ENCODE results near the gene SH2D3C. TPM values are rescaled to one million over a fixed set of nuclear protein-coding genes. Genes with fewer than 3 reads are reported as not detected.

Gene SH2D3C
- total RNA-seq, 1 experiment from 2014 or later, result not detected

DNA sequence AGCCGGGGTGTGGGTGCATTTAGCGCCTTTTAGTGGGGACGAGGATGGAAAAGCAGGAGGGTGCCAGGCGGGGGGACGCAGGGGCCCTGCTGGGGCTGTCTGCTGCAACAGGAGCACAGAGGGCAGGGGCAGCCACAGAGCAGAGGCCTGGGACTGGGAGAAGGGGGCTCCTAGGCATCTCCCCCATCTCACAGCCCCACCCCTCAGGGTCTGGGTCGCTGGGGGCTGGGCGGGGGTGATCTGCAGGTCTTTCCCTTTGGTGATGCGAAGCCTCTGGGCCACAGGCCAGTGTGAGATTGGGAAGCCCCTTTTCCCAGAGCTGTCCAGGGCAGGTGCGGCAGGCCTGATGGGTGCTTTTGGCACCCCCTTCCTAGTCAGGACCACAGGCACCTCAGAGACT lies 48.2 kb downstream of the SH2D3C start:
- Histone ChIP-seq H3K36me3 (ENCODE audit: insufficient read depth, low read length) (no peaks in the 10 kb centered on the region), H3K27me3 (ENCODE audit: low read length) (no peaks in the 10 kb centered on the region), H3K9me3 (ENCODE audit: low read length) (no peaks in the 10 kb centered on the region), H3K4me1 (ENCODE audit: low read length) (peaks cover 8% of the 10 kb centered on the region), H3K9ac (ENCODE audit: low read length) (no peak overlapping the region), H3K27ac (ENCODE audit: low read length) (no peak overlapping the region), H3K79me2 (ENCODE audit: low read length) (no peaks in the 10 kb centered on the region), H2AFZ (ENCODE audit: low read length) (no peak overlapping the region), H3K4me2 (ENCODE audit: low read depth, low read length, poor library complexity, severe bottlenecking) (no peak overlapping the region), H3K4me3 (ENCODE audit: low read length) (no peak overlapping the region), H3K9me2 (replicated peaks; ENCODE audit: insufficient read depth, low read length) (no peaks in the 10 kb centered on the region), H4K20me1 (ENCODE audit: insufficient read depth, low read depth, low read length) (no peaks in the 10 kb centered on the region)
- no peak for DNase-seq

DNA sequence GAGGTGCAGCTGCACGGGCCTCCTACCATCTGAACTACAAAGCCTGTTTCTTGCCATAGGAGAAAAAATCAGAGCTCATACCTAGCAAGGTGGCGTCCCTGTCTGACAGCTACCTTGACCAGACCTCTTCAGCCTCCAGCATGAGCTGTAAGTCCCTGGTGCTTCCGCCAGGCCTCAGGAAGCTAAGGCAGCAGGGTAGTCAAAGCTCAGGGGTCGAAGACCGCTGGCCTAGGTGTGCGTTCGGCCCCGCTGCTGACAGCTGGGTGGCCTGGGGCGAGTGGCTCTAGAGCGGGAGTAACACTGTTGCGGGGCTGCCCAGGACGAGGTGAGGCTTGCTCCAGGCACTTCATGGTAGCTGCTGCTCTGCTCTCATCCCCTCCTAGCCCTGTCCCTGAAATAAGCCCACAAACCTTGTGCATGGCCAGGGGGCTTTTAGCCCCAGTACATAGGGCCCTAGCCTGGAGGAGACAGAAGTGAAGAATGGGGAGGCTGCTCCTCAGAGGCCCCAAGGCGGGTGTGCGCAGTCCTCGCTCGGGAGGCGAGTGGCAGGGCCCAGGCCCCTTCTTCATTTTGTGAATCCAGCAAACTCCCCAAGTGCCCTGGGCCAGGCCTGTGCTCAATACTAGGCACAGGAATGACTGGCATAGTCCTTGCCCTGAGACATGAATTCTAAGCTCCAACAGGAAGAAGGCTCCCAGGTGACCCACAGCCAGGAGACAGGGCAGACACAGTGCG lies 48.8 kb downstream of the SH2D3C start:
- Histone ChIP-seq H3K4me2 (ENCODE audit: low read depth, low read length, poor library complexity, severe bottlenecking) (no peak overlapping the region), H3K4me3 (ENCODE audit: low read length) (no peak overlapping the region), H3K4me1 (ENCODE audit: low read length) (peaks cover 8% of the 10 kb centered on the region), H3K27ac (ENCODE audit: low read length) (no peak overlapping the region), H2AFZ (ENCODE audit: low read length) (no peak overlapping the region), H3K27me3 (ENCODE audit: low read length) (no peaks in the 10 kb centered on the region), H3K9ac (ENCODE audit: low read length) (no peak overlapping the region), H3K36me3 (ENCODE audit: insufficient read depth, low read length) (no peaks in the 10 kb centered on the region), H3K9me2 (replicated peaks; ENCODE audit: insufficient read depth, low read length) (no peaks in the 10 kb centered on the region), H4K20me1 (ENCODE audit: insufficient read depth, low read depth, low read length) (no peaks in the 10 kb centered on the region), H3K9me3 (ENCODE audit: low read length) (no peaks in the 10 kb centered on the region), H3K79me2 (ENCODE audit: low read length) (no peaks in the 10 kb centered on the region)
- no peak for DNase-seq

DNA sequence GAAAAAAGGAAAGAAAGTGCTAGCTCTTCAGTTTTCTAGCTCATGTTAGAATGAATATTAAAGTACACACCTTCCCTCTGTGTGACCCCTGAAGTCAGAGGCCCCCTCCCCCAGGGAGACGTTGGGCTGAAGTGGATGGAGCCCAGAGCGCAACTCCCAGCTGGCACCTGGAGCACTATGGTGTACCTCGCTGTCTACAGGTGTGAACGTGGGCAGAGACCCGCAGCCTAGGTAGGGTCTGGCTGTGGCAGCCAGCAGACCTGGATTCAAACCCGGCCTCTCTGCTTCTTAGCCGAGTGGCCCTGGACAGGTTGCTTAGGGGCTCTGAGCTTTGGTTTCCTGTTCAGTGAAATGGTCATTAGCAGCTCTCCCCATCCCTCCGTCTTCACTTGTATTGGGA lies 49.7 kb downstream of the SH2D3C start:
- H3K9me3 ChIP-seq (ENCODE audit: low read length), result no peaks in the 10 kb centered on the region
- no peak for DNase-seq
- H3K36me3 ChIP-seq (ENCODE audit: insufficient read depth, low read length), result no peaks in the 10 kb centered on the region
- H3K9me2 ChIP-seq (replicated peaks; ENCODE audit: insufficient read depth, low read length), result no peaks in the 10 kb centered on the region
- no peaks in the 10 kb centered on the region for H3K79me2 ChIP-seq (ENCODE audit: low read length)
- no peaks in the 10 kb centered on the region for H3K27me3 ChIP-seq (ENCODE audit: low read length)
- peaks cover 1% of the 10 kb centered on the region for H3K4me1 ChIP-seq (ENCODE audit: low read length)
- H3K27ac ChIP-seq (ENCODE audit: low read length), result no peak overlapping the region
- H3K4me2 ChIP-seq (ENCODE audit: low read depth, low read length, poor library complexity, severe bottlenecking), result no peak overlapping the region
- H3K4me3 ChIP-seq (ENCODE audit: low read length), result no peak overlapping the region
- H2AFZ ChIP-seq (ENCODE audit: low read length), result no peak overlapping the region
- no peaks in the 10 kb centered on the region for H4K20me1 ChIP-seq (ENCODE audit: insufficient read depth, low read depth, low read length)
- H3K9ac ChIP-seq (ENCODE audit: low read length), result no peak overlapping the region

DNA sequence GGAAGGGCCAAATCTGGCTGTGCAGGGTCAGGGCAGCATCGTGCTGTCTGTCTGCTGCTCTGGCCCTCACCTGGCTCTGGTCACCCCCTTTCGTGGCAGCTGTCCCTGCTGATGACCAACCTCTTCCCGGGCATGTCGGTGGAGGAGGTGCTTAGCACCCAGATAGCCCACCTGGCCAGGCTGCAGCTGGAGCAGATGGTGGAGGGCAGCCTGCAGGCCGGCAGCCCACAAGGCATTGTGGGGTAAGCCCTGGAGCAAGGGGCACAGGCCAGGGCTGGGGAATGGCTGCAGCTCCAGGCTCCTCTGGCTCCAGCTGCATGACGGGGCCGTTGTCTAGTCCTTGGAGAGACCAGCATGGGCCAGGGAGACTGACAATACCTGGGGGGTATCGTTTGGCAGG lies 51.6 kb downstream of the SH2D3C start:
- H2AFZ ChIP-seq (ENCODE audit: low read length), result no peak overlapping the region
- DNase-seq, result no peak
- no peaks in the 10 kb centered on the region for H3K79me2 ChIP-seq (ENCODE audit: low read length)
- H3K27ac ChIP-seq (ENCODE audit: low read length), result no peak overlapping the region
- H3K4me1 ChIP-seq (ENCODE audit: low read length), result no peaks in the 10 kb centered on the region
- H3K9me2 ChIP-seq (replicated peaks; ENCODE audit: insufficient read depth, low read length), result no peaks in the 10 kb centered on the region
- no peaks in the 10 kb centered on the region for H3K27me3 ChIP-seq (ENCODE audit: low read length)
- H3K4me2 ChIP-seq (ENCODE audit: low read depth, low read length, poor library complexity, severe bottlenecking), result no peak overlapping the region
- no peak overlapping the region for H3K9ac ChIP-seq (ENCODE audit: low read length)
- no peaks in the 10 kb centered on the region for H3K9me3 ChIP-seq (ENCODE audit: low read length)
- no peaks in the 10 kb centered on the region for H4K20me1 ChIP-seq (ENCODE audit: insufficient read depth, low read depth, low read length)
- H3K4me3 ChIP-seq (ENCODE audit: low read length), result no peak overlapping the region
- H3K36me3 ChIP-seq (ENCODE audit: insufficient read depth, low read length), result no peaks in the 10 kb centered on the region

DNA sequence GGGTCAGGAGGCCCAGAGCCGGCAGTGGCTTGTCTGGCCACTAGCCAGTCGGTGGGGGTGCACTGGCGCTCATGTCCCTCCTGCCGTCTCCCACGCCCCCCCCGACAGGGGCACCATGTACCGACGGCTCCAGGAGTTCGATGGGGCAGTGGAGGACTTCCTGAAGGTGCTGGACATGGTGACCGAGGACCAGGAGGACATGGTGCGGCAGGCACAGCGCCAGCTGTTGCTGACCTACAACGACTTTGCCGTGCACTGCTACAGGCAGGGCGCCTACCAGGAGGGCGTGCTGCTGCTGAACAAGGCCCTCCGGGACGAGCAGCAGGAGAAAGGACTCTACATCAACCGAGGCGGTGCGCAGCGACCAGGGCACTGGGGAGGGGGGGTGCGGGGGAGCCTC lies 54.5 kb downstream of the SH2D3C start:
- Histone ChIP-seq H4K20me1 (ENCODE audit: insufficient read depth, low read depth, low read length) (no peaks in the 10 kb centered on the region), H3K4me3 (ENCODE audit: low read length) (no peak overlapping the region), H2AFZ (ENCODE audit: low read length) (no peak overlapping the region), H3K27ac (ENCODE audit: low read length) (no peak overlapping the region), H3K36me3 (ENCODE audit: insufficient read depth, low read length) (no peaks in the 10 kb centered on the region), H3K4me2 (ENCODE audit: low read depth, low read length, poor library complexity, severe bottlenecking) (no peak overlapping the region), H3K79me2 (ENCODE audit: low read length) (no peaks in the 10 kb centered on the region), H3K9me3 (ENCODE audit: low read length) (no peaks in the 10 kb centered on the region), H3K4me1 (ENCODE audit: low read length) (no peaks in the 10 kb centered on the region), H3K9me2 (replicated peaks; ENCODE audit: insufficient read depth, low read length) (no peaks in the 10 kb centered on the region), H3K9ac (ENCODE audit: low read length) (no peak overlapping the region), H3K27me3 (ENCODE audit: low read length) (no peaks in the 10 kb centered on the region)
- DNase-seq, result no peak

DNA sequence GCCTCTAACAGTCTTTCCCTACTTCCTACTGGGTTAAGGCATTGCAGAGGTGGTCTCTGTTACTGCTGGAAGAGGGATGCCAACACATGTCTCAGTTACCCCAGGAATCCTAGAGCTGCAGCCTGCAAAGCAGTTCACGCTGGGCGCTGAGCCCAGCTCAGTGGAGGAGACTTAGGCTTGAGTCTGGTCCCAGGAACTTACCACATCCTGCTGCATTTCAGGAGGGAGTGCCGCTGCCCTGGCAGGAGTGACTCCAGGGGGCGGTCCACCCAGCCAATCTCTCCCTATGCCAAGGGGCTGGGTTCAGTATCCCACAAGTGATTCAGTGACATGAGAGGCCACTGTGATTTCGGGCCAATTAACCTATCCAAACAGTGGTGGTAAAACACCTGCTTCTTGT lies 55.0 kb downstream of the SH2D3C start:
- Histone ChIP-seq H3K4me2 (ENCODE audit: low read depth, low read length, poor library complexity, severe bottlenecking) (no peak overlapping the region), H3K36me3 (ENCODE audit: insufficient read depth, low read length) (no peaks in the 10 kb centered on the region), H2AFZ (ENCODE audit: low read length) (no peak overlapping the region), H3K4me1 (ENCODE audit: low read length) (no peaks in the 10 kb centered on the region), H3K27ac (ENCODE audit: low read length) (no peak overlapping the region), H3K4me3 (ENCODE audit: low read length) (no peak overlapping the region), H4K20me1 (ENCODE audit: insufficient read depth, low read depth, low read length) (no peaks in the 10 kb centered on the region), H3K27me3 (ENCODE audit: low read length) (no peaks in the 10 kb centered on the region), H3K9ac (ENCODE audit: low read length) (no peak overlapping the region), H3K9me2 (replicated peaks; ENCODE audit: insufficient read depth, low read length) (no peaks in the 10 kb centered on the region), H3K9me3 (ENCODE audit: low read length) (no peaks in the 10 kb centered on the region), H3K79me2 (ENCODE audit: low read length) (no peaks in the 10 kb centered on the region)
- DNase-seq, result no peak

DNA sequence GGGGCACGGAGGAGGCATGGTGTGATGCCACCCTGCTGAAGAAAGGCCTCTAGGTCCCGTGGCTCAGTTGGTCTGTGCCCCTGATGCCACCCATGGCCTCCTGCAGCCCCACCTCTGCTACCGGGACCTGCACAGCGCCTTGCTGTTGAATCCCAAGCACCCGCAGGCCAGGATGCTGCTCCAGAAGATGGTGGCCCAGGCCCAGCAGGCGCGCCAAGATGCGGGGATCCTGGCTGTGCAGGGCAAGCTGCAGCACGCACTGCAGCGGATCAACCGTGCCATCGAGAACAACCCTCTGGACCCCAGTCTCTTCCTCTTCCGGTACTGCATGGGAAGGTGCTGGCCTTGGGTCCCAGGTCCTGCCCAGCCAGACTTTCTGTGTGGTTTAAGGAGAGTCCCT lies 55.5 kb downstream of the SH2D3C start:
- H3K79me2 ChIP-seq (ENCODE audit: low read length), result no peaks in the 10 kb centered on the region
- no peak overlapping the region for H3K4me2 ChIP-seq (ENCODE audit: low read depth, low read length, poor library complexity, severe bottlenecking)
- H4K20me1 ChIP-seq (ENCODE audit: insufficient read depth, low read depth, low read length), result no peaks in the 10 kb centered on the region
- H2AFZ ChIP-seq (ENCODE audit: low read length), result no peak overlapping the region
- H3K9ac ChIP-seq (ENCODE audit: low read length), result no peak overlapping the region
- H3K9me3 ChIP-seq (ENCODE audit: low read length), result no peaks in the 10 kb centered on the region
- no peak overlapping the region for H3K4me3 ChIP-seq (ENCODE audit: low read length)
- H3K27me3 ChIP-seq (ENCODE audit: low read length), result no peaks in the 10 kb centered on the region
- no peak for DNase-seq
- no peaks in the 10 kb centered on the region for H3K9me2 ChIP-seq (replicated peaks; ENCODE audit: insufficient read depth, low read length)
- no peaks in the 10 kb centered on the region for H3K4me1 ChIP-seq (ENCODE audit: low read length)
- no peak overlapping the region for H3K27ac ChIP-seq (ENCODE audit: low read length)
- no peaks in the 10 kb centered on the region for H3K36me3 ChIP-seq (ENCODE audit: insufficient read depth, low read length)

DNA sequence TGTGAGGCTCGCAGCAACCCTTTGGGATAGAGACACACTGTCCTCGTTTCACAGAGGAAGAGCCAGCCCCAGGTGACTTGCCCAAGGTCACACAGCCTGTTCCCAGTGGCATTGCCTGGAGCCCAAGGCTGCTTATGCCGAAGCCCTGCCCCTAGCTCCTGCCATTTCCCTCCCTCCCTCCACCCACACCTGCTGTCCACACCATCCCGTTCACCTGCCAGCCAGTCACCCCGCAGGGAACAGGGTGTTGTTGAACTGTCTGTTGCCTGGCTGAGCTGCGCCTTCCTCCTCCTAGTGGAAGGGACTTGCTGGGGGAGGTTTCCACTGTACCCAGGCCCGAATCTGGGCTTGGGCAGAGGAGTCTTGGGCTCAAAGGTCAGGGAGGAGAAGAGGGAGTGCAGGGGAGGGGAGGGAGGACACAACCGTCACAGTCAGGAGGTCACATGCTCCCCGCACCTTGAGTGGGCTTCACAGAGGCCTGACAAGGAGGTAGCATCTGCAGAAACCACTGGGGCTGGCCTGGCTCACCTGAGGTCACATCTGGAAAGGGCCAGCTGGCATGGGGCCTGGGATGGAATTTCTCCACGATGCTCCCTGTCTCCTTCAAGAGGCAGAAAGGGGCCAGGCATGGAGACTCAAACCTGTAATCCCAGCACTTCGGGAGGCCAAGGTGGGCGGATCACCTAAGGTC lies 56.3 kb downstream of the SH2D3C start:
- H3K4me3 ChIP-seq (ENCODE audit: low read length), result no peak overlapping the region
- H4K20me1 ChIP-seq (ENCODE audit: insufficient read depth, low read depth, low read length), result no peaks in the 10 kb centered on the region
- no peak overlapping the region for H3K27ac ChIP-seq (ENCODE audit: low read length)
- no peaks in the 10 kb centered on the region for H3K36me3 ChIP-seq (ENCODE audit: insufficient read depth, low read length)
- H3K79me2 ChIP-seq (ENCODE audit: low read length), result no peaks in the 10 kb centered on the region
- H3K4me1 ChIP-seq (ENCODE audit: low read length), result no peaks in the 10 kb centered on the region
- H3K9me2 ChIP-seq (replicated peaks; ENCODE audit: insufficient read depth, low read length), result no peaks in the 10 kb centered on the region
- H3K9me3 ChIP-seq (ENCODE audit: low read length), result no peaks in the 10 kb centered on the region
- no peak overlapping the region for H2AFZ ChIP-seq (ENCODE audit: low read length)
- no peak for DNase-seq
- no peak overlapping the region for H3K9ac ChIP-seq (ENCODE audit: low read length)
- no peak overlapping the region for H3K4me2 ChIP-seq (ENCODE audit: low read depth, low read length, poor library complexity, severe bottlenecking)
- no peaks in the 10 kb centered on the region for H3K27me3 ChIP-seq (ENCODE audit: low read length)
